Endothelial cell of umbilical vein (primary cell): ENCODE measurements around the gene IL22RA2. TPM values are rescaled to one million over a fixed set of nuclear protein-coding genes. Genes with fewer than 3 reads are reported as not detected.
"Not testable (repeated sequence)": the region's sequence is repeated elsewhere in the genome, so short reads cannot be mapped to it uniquely, and the experiment has no call there.

Source experiments
- BruUV-seq: library from RNA; stranded (reverse); fragments of 400-500 nt; replicated peaks from 2 replicates; lab custom pipeline; 2021; lab: Mats Ljungman, UMichigan
- CTCF ChIA-PET: fragments of 300-600, 350-600 bp; sonication (Branson Sonifier 250); formaldehyde crosslinking; loops from one replicate; lab custom pipeline; 2021; ENCODE audit warnings: antibody characterized with exemption, inconsistent platforms; lab: Charles Lee
- POLR2A ChIA-PET: fragments of 300-600, 350-600 bp; sonication (Branson Sonifier 250); formaldehyde crosslinking; loops from one replicate; lab custom pipeline; 2021; ENCODE audit warnings: antibody characterized with exemption, inconsistent platforms; lab: Charles Lee
- DNase-seq: peaks from one replicate; pipeline ENCODE4 v3.0.0-alpha.2; 2011; ENCODE audit warnings: low read depth, low spot score
- FAIRE-seq: peaks from 2 replicates; lab custom pipeline; 2011; peaks lifted over from hg19 to GRCh38; lab: Jason Lieb, UNC
- H2AFZ ChIP-seq: 2 replicates; pipeline ENCODE4 v1.6.0; 2012; ENCODE audit warnings: low read depth, low read length, control low read depth, inconsistent platforms
- H3K27ac ChIP-seq: 2 replicates; pipeline ENCODE4 v1.5.1; 2011; ENCODE audit warnings: low read depth, mild to moderate bottlenecking, control low read depth, low read length, moderate library complexity; ENCODE audit not compliant: insufficient read depth
- H3K27me3 ChIP-seq, 2 experiments: 2 replicates each; pipeline versions ENCODE4 v1.6.0 to v1.6.1; 2011; ENCODE audit warnings: low read length in 2 of 2, mixed read lengths in 1 of 2; ENCODE audit not compliant: control insufficient read depth in 2 of 2, insufficient read depth in 2 of 2
- H3K36me3 ChIP-seq, 2 experiments: 2 replicates in 1 of 2; 3 replicates in 1 of 2; pipeline ENCODE4 v1.5.1; 2011; ENCODE audit warnings: low read length in 2 of 2, mild to moderate bottlenecking in 1 of 2, moderate library complexity in 1 of 2; ENCODE audit not compliant: control insufficient read depth in 2 of 2, insufficient read depth in 2 of 2; ENCODE audit errors: extremely low read depth in 1 of 2
- H3K4me1 ChIP-seq: 3 replicates; pipeline ENCODE4 v1.5.1; 2011; ENCODE audit warnings: mild to moderate bottlenecking, low read length; ENCODE audit not compliant: control insufficient read depth, insufficient read depth; ENCODE audit errors: extremely low read depth
- H3K4me2 ChIP-seq: 2 replicates; pipeline ENCODE4 v1.6.1; 2011; ENCODE audit warnings: low read length, control low read depth, mixed read lengths; ENCODE audit not compliant: insufficient read depth
- H3K4me3 ChIP-seq, 3 experiments: fragments of 200-600 bp in 1 of 3; sonication (generic), shearing (Covaris generic) in 1 of 3; replicated peaks in 1 of 3; 2 replicates each; pipeline ENCODE4 v1.5.1; 2011 to 2016; ENCODE audit warnings: control low read depth in 3 of 3, low read length in 3 of 3, mild to moderate bottlenecking in 2 of 3, inconsistent platforms in 1 of 3, low read depth in 1 of 3, moderate library complexity in 1 of 3; ENCODE audit not compliant: insufficient read depth in 1 of 3
- H3K79me2 ChIP-seq: 2 replicates; pipeline ENCODE4 v1.6.0; 2012; ENCODE audit warnings: low read length, inconsistent platforms; ENCODE audit not compliant: control insufficient read depth, insufficient read depth
- H3K9ac ChIP-seq: replicated peaks from 2 replicates; pipeline ENCODE3; 2011; ENCODE audit warnings: low read length, control low read depth; ENCODE audit not compliant: insufficient read depth; ENCODE audit errors: extremely low read depth
- H3K9me1 ChIP-seq: replicated peaks from 3 replicates; pipeline ENCODE4 v1.6.0; 2011; ENCODE audit warnings: mild to moderate bottlenecking, low read length; ENCODE audit not compliant: control insufficient read depth, insufficient read depth; ENCODE audit errors: extremely low read depth
- H3K9me3 ChIP-seq: replicated peaks from 2 replicates; pipeline ENCODE4 v1.5.1; 2012; ENCODE audit warnings: low read length, inconsistent platforms; ENCODE audit not compliant: control insufficient read depth, insufficient read depth
- H4K20me1 ChIP-seq: replicated peaks from 2 replicates; pipeline ENCODE3; 2011; ENCODE audit warnings: mild to moderate bottlenecking, low read length; ENCODE audit not compliant: control insufficient read depth, insufficient read depth; ENCODE audit errors: extremely low read depth
- EZH2 ChIP-seq: IDR thresholded peaks from 2 replicates; pipeline ENCODE4 v1.6.1; 2012; ENCODE audit warnings: borderline replicate concordance, low read depth, mild to moderate bottlenecking, moderate library complexity, low read length, inconsistent platforms; ENCODE audit not compliant: severe bottlenecking
- dilution Hi-C: fragments of 300-500 bp; cut with MboI; formaldehyde crosslinking; loops from one replicate; pipeline ENCODE4 v1.15.0; 2019; ENCODE audit warnings: low sequenced_read_pairs; ENCODE audit not compliant: extremely low pct_ligation_motif_present
- intact Hi-C: fragments of 100-400 bp; cut with micrococcal nuclease; formaldehyde crosslinking; loops from one replicate; pipeline ENCODE4 v1.10.0; 2022
- polyA plus RNA-seq, 4 experiments: library from polyadenylated mRNA; depleted of rRNA in 3 of 4; stranded (reverse) in 3 of 4; unstranded in 1 of 4; fragments of >200 nt; gene quantifications; 2 replicates each; pipeline versions ENCODE4 v1.2.1 to v1.2.3, GENCODE V29; 2011 to 2012; ENCODE audit warnings: missing spikeins in 1 of 4
- total RNA-seq: library from RNA; stranded (reverse); gene quantifications from 2 replicates; pipeline ENCODE4 v1.2.3, GENCODE V29; 2021

Gene IL22RA2
- total and polyA plus RNA-seq, 2 donors (not counting 3 experiments of a cell fraction or from before 2014, with no cell fraction given), result not detected

DNA sequence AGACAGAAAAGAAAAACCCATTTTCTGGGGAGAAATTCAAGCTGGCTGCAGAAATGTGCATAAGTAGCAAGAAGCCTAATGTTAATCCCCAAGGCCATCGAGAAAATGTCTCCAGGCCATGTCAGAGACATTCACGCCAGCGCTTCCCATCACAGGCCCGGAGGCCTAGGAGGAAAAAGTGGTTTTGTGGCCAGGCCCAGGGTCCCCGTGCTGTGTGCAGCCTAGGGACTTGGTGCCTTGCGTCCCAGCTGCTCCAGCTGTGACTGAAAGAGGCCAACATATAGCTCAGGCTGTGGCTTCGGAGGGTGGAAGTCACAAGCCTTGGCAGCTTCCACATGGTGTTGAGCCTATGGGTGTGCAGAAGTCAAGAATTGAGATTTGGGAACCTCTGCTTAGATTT is 34.8 kb upstream of the IL22RA2 start:
- Histone ChIP-seq H4K20me1 (no peaks in the 10 kb centered on the region), H3K4me2 (no peak overlapping the region), H3K9me1 (no peaks in the 10 kb centered on the region), H3K79me2 (peaks cover 44% of the 10 kb centered on the region), H3K27ac (no peak overlapping the region), H3K4me1 (peaks cover 15% of the 10 kb centered on the region), H3K36me3 (peaks cover 4 to 6% of the 10 kb centered on the region in 2 experiments), H3K27me3 (no peaks in the 10 kb centered on the region), H3K9me3 (no peaks in the 10 kb centered on the region), H3K9ac (no peak overlapping the region), H2AFZ (no peak overlapping the region), H3K4me3 (no peak overlapping the region)
- dilution Hi-C loops (no loop called here), intact Hi-C loops (no loop called here)
- TF ChIP-seq EZH2, result no peak
- no peak for FAIRE-seq
- ChIA-PET CTCF (no interaction called here), POLR2A (no interaction called here)
- no peak for DNase-seq
- BruUV-seq, result no TSS peak

DNA sequence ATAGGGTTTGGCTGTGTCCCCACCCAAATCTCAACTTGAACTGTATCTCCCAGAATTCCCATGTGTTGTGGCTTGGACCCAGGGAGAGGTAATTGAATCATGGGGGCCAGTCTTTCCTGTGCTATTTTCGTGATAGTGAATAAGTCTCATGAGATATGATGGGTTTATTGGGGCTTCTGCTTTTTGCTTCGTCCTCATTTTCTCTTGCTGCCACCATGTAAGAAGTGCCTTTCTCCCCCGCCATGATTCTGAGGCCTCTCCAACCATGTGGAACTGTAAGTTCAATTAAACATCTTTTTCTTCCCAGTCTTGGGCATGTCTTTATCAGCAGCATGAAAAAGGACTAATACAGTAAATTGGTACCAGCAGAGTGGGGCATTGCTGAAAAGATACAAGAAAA is 34.0 kb upstream of the IL22RA2 start:
- dilution Hi-C loops, H3K4me1 ChIP-seq, H3K9ac ChIP-seq, intact Hi-C loops, H3K9me1 ChIP-seq, H3K4me2 ChIP-seq, H4K20me1 ChIP-seq, H3K9me3 ChIP-seq, DNase-seq, H2AFZ ChIP-seq, H3K27ac ChIP-seq, H3K4me3 ChIP-seq, FAIRE-seq, H3K27me3 ChIP-seq, BruUV-seq, POLR2A ChIA-PET, CTCF ChIA-PET: not testable (repeated sequence)
- peaks cover 4 to 12% of the 10 kb centered on the region in 2 experiments for H3K36me3 ChIP-seq
- peaks cover 40% of the 10 kb centered on the region for H3K79me2 ChIP-seq
